GM18870 (cell line): ENCODE data around the gene SFXN2.
"Not testable (repeated sequence)": the region's sequence is repeated elsewhere in the genome, so short reads cannot be mapped to it uniquely, and the experiment has no call there.

Experiments
- ATAC-seq: cut with Tn5 transposase; IDR thresholded peaks from one replicate; pipeline ENCODE4 v1.9.1; 2021; ENCODE audit warnings: moderate library complexity; ENCODE audit not compliant: unreplicated experiment

The SFXN2 gene

GRCh38 chr10:102718220-102718619, 3.8 kb downstream of the SFXN2 start:
- no peak for ATAC-seq

DNA sequence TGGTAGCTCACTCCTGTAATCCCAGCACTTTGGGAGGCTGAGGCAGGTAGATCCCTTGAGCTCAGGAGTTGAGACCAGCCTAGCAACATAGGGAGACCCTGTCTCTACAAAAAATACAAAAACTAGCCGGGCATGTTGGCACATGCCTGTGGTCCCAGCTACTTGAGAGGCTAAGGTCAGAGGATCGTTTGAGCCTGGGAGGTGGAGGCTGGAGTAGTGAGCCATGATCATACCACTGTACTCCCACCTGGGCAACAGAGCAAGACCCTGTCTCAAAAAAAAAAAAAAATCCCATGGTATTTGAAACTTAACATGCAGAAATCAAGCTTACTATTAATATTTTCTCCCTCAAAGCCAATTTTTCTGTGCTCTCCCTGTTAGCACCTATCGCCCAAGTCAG, 5.9 kb downstream of the SFXN2 start:
- ATAC-seq: no peak

- no peak for ATAC-seq
Observed at GRCh38 chr10:102720775-102721301, 6.4 kb downstream of the SFXN2 start.

DNA sequence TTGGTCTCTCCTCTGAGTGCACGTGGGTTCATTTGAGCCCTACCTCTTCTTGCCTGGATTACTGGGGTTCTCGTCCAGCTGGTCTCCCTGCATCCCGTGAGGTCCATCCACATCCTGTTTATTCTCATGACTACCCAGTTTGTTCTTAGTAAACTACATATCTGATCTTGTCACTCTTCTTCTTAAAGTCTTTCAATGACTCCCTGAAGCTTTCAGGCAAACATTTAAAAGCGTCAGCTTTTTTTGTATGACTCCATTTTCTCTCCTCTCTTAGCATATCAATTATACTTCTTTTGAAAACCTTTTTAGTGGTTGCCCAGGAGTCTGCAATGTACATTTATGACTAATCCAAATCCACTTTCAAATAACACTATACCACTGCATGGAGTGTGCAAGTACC, 7.5 kb downstream of the SFXN2 start:
- ATAC-seq: no peak

DNA sequence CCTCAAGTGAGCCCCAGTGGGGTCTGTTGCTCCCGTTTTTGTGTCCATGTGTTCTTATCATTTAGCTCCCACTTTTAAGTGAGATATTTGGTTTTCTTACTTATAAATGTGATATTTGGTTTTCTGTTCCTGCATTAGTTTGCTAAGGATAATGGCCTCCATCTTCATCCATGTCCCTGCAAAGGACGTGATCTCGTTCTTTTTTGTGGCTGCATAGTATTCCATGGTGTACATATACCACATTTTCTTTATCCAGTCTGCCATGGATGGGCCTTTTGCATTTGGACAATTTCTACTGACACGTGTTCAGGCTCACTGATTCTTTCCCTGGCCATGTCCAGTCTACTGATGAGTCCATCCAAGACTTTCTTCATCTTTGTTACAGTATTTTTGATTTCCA, 9.6 kb downstream of the SFXN2 start:
- no peak for ATAC-seq

DNA sequence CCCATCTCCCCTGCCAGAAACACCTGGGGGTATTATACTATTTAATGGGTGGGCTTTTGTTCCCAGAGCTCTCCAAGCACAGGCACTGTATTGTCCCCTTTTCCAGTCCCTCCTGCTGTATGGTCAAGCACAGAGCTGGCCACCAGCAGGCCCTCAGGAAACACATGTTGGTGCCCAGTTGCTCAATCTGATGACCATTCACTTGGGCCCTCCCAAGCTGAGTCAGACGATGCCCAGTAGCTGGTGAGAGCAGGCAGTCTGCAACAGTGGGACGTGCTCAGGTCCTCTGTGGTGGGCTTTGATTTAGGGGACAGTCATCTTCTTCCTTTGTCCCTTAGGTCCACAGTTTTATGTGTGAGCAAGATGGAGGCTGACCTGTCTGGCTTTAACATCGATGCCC, 11.8 kb downstream of the SFXN2 start:
- ATAC-seq: no peak

DNA sequence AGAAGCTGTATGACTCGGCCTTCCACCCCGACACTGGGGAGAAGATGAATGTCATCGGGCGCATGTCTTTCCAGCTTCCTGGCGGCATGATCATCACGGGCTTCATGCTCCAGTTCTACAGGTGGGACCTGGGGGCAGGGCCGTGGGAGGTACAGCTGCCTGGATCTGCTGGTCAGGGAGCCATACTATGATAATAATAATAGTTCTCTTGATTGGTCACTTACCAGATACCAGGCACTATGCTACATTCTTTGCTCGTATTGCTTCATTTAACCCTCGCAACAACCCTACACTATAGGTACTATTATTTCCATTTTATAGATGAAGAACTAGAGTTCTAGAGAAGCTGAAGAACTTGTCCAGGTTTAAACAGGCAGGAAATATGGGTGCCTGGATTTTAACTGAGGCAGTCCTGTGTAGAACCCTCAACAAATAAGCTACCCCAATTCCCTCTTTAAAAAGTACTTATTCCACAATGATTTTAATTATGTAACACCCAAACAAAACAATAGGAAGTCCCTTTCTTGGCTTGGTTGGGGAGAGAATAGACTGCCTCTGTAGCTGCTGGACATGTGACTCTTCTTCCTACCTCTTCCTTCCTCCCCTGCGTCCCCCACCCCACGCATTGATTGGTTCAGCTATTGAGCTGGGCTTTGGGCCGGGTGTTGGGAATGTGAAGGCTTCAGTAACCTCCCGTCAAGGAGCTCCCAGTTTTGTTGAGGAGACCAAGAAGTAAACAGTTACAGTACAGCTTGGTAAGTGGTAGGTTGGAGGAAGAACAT, 12.8 kb downstream of the SFXN2 start:
- no peak for ATAC-seq

GRCh38 chr10:102729029-102730026, 14.9 kb downstream of the SFXN2 start:
- no peak for ATAC-seq

DNA sequence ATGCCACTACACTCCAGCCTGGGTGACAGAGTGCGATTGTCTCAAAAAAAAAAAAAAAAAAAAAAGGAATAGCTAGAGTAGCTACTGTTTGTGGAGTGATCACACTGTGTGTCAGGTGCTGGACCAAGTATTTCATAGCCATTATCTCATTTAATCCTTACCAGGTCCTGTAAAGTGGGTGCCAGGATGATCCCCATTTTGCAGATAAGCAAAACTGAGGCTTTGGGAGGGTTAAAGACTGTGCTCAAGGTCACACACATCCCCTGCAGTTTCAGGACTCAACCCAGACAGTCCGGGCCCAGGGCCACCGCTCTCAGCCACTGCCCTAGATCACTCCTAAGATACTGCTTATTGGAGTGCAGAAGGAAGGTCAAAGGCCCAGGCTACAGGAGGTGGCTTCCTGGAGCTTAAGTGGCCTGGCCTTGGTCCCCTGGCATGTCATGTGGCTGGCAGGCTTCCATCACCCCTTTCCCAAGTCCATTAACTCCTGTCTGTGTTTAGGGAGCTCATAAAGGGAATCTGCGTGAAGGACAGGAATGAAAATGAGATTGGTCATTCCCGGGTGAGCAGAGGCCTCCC, 16.9 kb downstream of the SFXN2 start:
- ATAC-seq: no peak

DNA sequence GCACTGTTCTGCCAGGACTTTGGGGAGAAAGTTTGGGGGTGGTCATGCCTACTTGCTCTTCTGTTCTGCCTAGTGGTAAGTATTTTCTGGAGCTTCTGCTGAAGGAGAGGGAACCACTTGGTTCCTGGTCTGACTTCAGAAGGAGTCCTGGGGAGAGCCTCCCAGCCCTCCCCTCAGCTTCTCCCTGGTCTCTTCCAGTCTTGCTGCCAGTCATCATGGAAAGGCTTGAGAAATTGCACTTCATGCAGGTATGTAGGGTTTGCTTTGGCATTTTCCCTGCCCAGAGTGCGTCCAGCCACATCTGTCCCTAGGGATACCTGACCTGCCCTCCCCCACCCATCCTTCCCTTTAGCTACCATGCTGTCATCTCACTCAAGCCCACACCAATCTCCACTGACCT, 18.2 kb downstream of the SFXN2 start:
- no peak for ATAC-seq

GRCh38 chr10:102735065-102735562, 20.7 kb downstream of the SFXN2 start:
- ATAC-seq: no peak

DNA sequence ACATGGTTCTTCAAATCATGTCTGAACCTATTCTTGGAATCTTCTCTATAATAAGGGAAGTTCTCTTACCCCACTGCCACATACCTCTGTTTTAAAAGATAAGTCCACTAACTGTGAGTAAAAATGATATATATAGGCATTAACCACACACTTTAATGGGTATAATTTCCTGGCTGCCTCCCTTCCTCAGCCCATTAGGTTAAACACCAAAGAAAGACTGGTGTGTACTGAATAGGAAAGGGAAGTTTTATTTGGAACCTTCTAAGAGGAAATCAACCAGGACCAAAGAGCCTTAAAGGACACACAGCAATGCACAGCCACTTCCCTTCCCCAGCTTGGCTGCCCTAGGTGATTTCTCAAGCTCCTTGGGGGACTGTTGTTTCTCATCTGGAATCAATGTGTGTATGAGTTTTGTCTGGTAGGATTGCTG, 24.3 kb downstream of the SFXN2 start:
- no peak for ATAC-seq

GRCh38 chr10:102740229-102740628, 25.8 kb downstream of the SFXN2 start:
- ATAC-seq: no peak

- no peak for ATAC-seq
Observed at GRCh38 chr10:102741726-102742237, 27.3 kb downstream of the SFXN2 start.

DNA sequence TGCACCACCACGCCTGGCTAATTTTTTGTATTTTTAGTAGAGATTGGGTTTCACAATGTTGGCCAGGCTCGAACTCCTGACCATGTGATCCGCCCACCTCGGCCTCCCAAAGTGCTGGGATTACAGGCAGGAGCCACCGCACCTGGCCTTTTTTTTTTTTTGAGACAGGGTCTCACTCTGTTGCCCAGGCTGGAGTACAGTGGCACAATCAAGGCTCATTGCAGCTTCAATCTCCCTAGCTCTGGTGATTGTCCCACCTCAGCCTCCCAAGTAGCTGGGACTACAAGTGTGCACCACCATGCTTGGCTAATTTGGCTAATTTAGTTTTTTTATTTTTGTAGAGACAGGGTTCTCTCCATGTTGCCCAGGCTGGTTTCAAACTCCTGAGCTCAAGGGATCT, 27.9 kb downstream of the SFXN2 start:
- not testable (repeated sequence) for ATAC-seq

GRCh38 chr10:102743078-102743587, 28.7 kb downstream of the SFXN2 start:
- ATAC-seq: peak; percentile 6

GRCh38 chr10:102743588-102744373, 29.3 kb downstream of the SFXN2 start, which contains the start of gene WBP1L:
TSS of gene WBP1L (plus strand) at chr10:102743948. CDS start at chr10:102744054, 106 bp downstream.
- peak; percentile 98 for ATAC-seq

GRCh38 chr10:102744374-102745051, 30.1 kb downstream of the SFXN2 start:
- ATAC-seq: no peak

DNA sequence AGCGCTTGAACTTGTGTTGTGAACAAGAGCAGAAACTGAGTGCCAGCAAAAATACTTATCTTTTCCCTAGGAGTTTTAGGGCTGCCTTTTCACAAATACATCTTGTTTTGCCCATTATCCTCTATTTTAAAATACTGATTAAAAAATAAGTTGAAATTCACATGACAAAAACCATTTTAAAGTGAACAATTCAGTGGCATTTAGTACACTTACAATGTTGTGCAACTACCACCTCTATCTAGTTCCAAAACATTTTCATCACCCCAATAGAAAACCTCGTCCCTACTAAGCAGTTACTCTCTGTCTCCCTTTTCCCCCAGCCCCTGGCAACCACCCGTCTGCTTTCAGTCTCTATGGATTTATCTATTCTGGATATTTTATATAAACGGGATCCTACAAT, 30.7 kb downstream of the SFXN2 start:
- no peak for ATAC-seq
